HCT116 (cell line): ENCODE data around the gene ZMYM2. TPM values are rescaled to one million over a fixed set of nuclear protein-coding genes. Genes with fewer than 3 reads are reported as not detected.

Experiments used
- ATAC-seq: fragments of 200-7000 bp; cut with Tn5 transposase; 2 replicates; pipeline ENCODE4 v1.9.1; 2020; ENCODE audit warnings: mild to moderate bottlenecking, moderate library complexity
- BruUV-seq: library from RNA; stranded (reverse); fragments of 400-500 nt; replicated peaks from 2 replicates; lab custom pipeline; 2021; lab: Mats Ljungman, UMichigan
- CTCF ChIA-PET: fragments of 300-600 bp; sonication (Branson Sonifier 250); formaldehyde crosslinking; loops from one replicate; lab custom pipeline; 2021; ENCODE audit warnings: antibody characterized with exemption; lab: Charles Lee
- POLR2A ChIA-PET: fragments of 300-600, 350-600 bp; sonication (Branson Sonifier 250); formaldehyde crosslinking; loops from one replicate; lab custom pipeline; 2021; ENCODE audit warnings: antibody characterized with exemption; lab: Charles Lee
- RAD21 ChIA-PET, 2 experiments: fragments of 300-600 bp; sonication (Branson Sonifier 250); formaldehyde crosslinking; loops; one replicate each; lab custom pipeline; 2023; ENCODE audit warnings: low total read pairs in 2 of 2; ENCODE audit not compliant: uncharacterized antibody in 2 of 2, unreplicated experiment in 2 of 2, low non-redundant PET in 1 of 2; lab: Charles Lee
- DNase-seq: peaks from one replicate; pipeline ENCODE4 v3.0.0-alpha.2; 2010; ENCODE audit warnings: low read depth, low spot score
- H2AFZ ChIP-seq: fragments of 200-600 bp; shearing (Covaris generic), sonication (generic); 2 replicates; pipeline ENCODE4 v1.6.1; 2017; ENCODE audit warnings: low read depth, mixed run types, mixed read lengths, antibody characterized with exemption, low read length; ENCODE audit not compliant: poor library complexity, severe bottlenecking
- H3K27ac ChIP-seq: 2 replicates; pipeline ENCODE4 v1.5.1; 2012; ENCODE audit warnings: low read depth, low read length
- H3K27me3 ChIP-seq: fragments of 200-600 bp; sonication (generic); 2 replicates; pipeline ENCODE4 v1.6.1; 2016; ENCODE audit warnings: mixed run types, low read length, mixed read lengths; ENCODE audit not compliant: insufficient read depth
- H3K36me3 ChIP-seq, 2 experiments: fragments of 200-500 bp in 1 of 2; fragments of 200-600 bp in 1 of 2; sonication (Bioruptor generic) in 1 of 2; sonication (generic) in 1 of 2; 2 replicates each; pipeline versions ENCODE4 v1.5.1 to v1.6.1; 2014 to 2016; ENCODE audit warnings: low read length in 2 of 2, inconsistent platforms in 1 of 2, mixed read lengths in 1 of 2, mixed run types in 1 of 2; ENCODE audit not compliant: insufficient read depth in 2 of 2, control insufficient read depth in 1 of 2
- H3K4me1 ChIP-seq, 2 experiments: fragments of 200-600 bp in 1 of 2; sonication (generic) in 1 of 2; 2 replicates each; pipeline versions ENCODE4 v1.5.1 to v1.6.1; 2012 to 2017; ENCODE audit warnings: low read length in 2 of 2, inconsistent platforms in 1 of 2, mild to moderate bottlenecking in 1 of 2, mixed read lengths in 1 of 2, mixed run types in 1 of 2, moderate library complexity in 1 of 2; ENCODE audit not compliant: insufficient read depth in 2 of 2, control insufficient read depth in 1 of 2
- H3K4me2 ChIP-seq: fragments of 200-600 bp; sonication (generic); 2 replicates; pipeline ENCODE4 v1.6.1; 2017; ENCODE audit warnings: mixed run types, low read length, mixed read lengths
- H3K4me3 ChIP-seq, 2 experiments: fragments of 200-600 bp in 1 of 2; sonication (generic) in 1 of 2; replicated peaks in 1 of 2; 2 replicates each; pipeline ENCODE4 v1.5.1; 2011 to 2016; ENCODE audit warnings: low read length in 2 of 2, control low read depth in 1 of 2, low read depth in 1 of 2, mild to moderate bottlenecking in 1 of 2, mixed read lengths in 1 of 2, mixed run types in 1 of 2
- H3K79me2 ChIP-seq: fragments of 200-600 bp; sonication (generic); 2 replicates; pipeline ENCODE4 v1.6.1; 2017; ENCODE audit warnings: mild to moderate bottlenecking, mixed run types, low read length, moderate library complexity, mixed read lengths; ENCODE audit not compliant: insufficient read depth
- H3K9ac ChIP-seq: fragments of 200-600 bp; sonication (generic); 2 replicates; pipeline ENCODE4 v1.6.1; 2016; ENCODE audit warnings: low read length, mixed read lengths
- H3K9me2 ChIP-seq: fragments of 200-600 bp; sonication (generic), shearing (Covaris generic); 2 replicates; pipeline ENCODE4 v1.6.1; 2017; ENCODE audit warnings: mixed run types, mild to moderate bottlenecking, moderate library complexity; ENCODE audit not compliant: insufficient read depth
- H3K9me3 ChIP-seq, 2 experiments: fragments of 200-500 bp in 1 of 2; fragments of 200-600 bp in 1 of 2; sonication (Bioruptor generic) in 1 of 2; sonication (generic) in 1 of 2; 2 replicates each; pipeline ENCODE4 v1.6.1; 2014 to 2017; ENCODE audit warnings: low read length in 2 of 2, mixed read lengths in 2 of 2, inconsistent platforms in 1 of 2, low read depth in 1 of 2, mild to moderate bottlenecking in 1 of 2, mixed run types in 1 of 2, moderate library complexity in 1 of 2; ENCODE audit not compliant: control insufficient read depth in 1 of 2, insufficient read depth in 1 of 2
- H4K20me1 ChIP-seq: fragments of 200-600 bp; sonication (generic), shearing (Covaris generic); 2 replicates; pipeline ENCODE4 v1.6.1; 2017; ENCODE audit warnings: mixed run types, mild to moderate bottlenecking, moderate library complexity; ENCODE audit not compliant: insufficient read depth
- ATF3 ChIP-seq: IDR thresholded peaks from 2 replicates; pipeline ENCODE4 v1.6.1; 2012
- CTCF ChIP-seq, 3 experiments: fragments of 200-600 bp in 1 of 3; sonication (generic) in 1 of 3; IDR thresholded peaks in 2 of 3; conservative IDR thresholded peaks in 1 of 3; 2 replicates each; pipeline ENCODE4 v1.5.1; 2012 to 2017; ENCODE audit warnings: low read depth in 2 of 3, low read length in 2 of 3, antibody characterized with exemption in 1 of 3, borderline replicate concordance in 1 of 3, control low read depth in 1 of 3, mild to moderate bottlenecking in 1 of 3, mixed read lengths in 1 of 3, mixed run types in 1 of 3, moderate library complexity in 1 of 3; ENCODE audit not compliant: insufficient read depth in 1 of 3
- EGR1 ChIP-seq: IDR thresholded peaks from 2 replicates; pipeline ENCODE4 v1.6.1; 2012; ENCODE audit warnings: low read depth
- FOSL1 ChIP-seq: IDR thresholded peaks from 2 replicates; pipeline ENCODE4 v1.6.1; 2012; ENCODE audit warnings: low read depth
- MAX ChIP-seq: IDR thresholded peaks from 2 replicates; pipeline ENCODE4 v1.6.1; 2012
- POLR2A ChIP-seq: IDR thresholded peaks from 2 replicates; pipeline ENCODE4 v1.7.0; 2011; ENCODE audit warnings: borderline replicate concordance; ENCODE audit not compliant: insufficient read depth, insufficient read length; ENCODE audit errors: extremely low read depth
- RAD21 ChIP-seq: IDR thresholded peaks from 2 replicates; pipeline ENCODE4 v1.6.1; 2012; ENCODE audit warnings: low read depth, mild to moderate bottlenecking
- REST ChIP-seq: IDR thresholded peaks from 2 replicates; pipeline ENCODE4 v1.6.1; 2012; ENCODE audit warnings: low read depth
- SP1 ChIP-seq: IDR thresholded peaks from 2 replicates; pipeline ENCODE4 v1.6.1; 2012; ENCODE audit warnings: low read depth
- TCF7L2 ChIP-seq: IDR thresholded peaks from 2 replicates; pipeline ENCODE4 v1.7.0; 2011; ENCODE audit warnings: borderline replicate concordance, inconsistent platforms; ENCODE audit not compliant: insufficient read depth, insufficient read length; ENCODE audit errors: extremely low read depth
- ZFX ChIP-seq: fragments of 450-650 bp; IDR thresholded peaks from 2 replicates; pipeline ENCODE4 v1.6.1; 2017
- ZNF274 ChIP-seq: fragments of 200-500 bp; sonication (Bioruptor generic); IDR thresholded peaks from 2 replicates; pipeline ENCODE4 v1.6.1; 2014; ENCODE audit warnings: mild to moderate bottlenecking, low read depth, low read length, inconsistent platforms
- intact Hi-C: fragments of 100-400 bp; cut with micrococcal nuclease; formaldehyde crosslinking; loops from 2 replicates; pipeline ENCODE4 v1.10.0; 2022
- total RNA-seq: library from RNA; stranded (reverse); gene quantifications from one replicate; pipeline ENCODE4 v1.2.1, GENCODE V29; 2021; ENCODE audit not compliant: unreplicated experiment
- TF ChIP-seq, protein P1 (sequence below): IDR thresholded peaks from 2 replicates; pipeline ENCODE4 v1.6.1; 2011; ENCODE audit warnings: mild to moderate bottlenecking, low read length, moderate library complexity; ENCODE audit not compliant: insufficient replicate concordance; ENCODE audit errors: extremely low read depth

Gene ZMYM2
- total RNA-seq, 1 experiment from 2014 or later = 53.0 TPM

DNA sequence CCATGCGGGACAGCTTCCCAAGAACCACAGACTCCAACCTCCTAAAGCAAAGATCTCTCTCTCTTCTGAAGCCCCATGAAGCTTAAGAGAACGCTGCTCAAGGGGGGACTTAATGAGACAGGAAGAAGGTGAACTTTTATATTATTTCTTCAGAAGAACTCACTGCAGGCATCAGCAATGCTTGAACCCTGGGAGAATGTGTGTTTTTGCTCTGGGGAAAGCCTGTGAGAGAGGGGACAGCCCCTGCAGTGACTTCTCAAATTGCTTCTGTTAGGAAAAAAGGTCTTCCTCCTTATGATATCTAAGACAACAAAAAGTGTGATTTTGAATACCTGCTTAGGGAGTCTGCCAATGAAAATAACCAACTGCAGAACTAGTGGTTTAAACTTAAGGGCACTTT, 179.3 kb downstream of the ZMYM2 start:
- no TSS peak for BruUV-seq
- H3K4me3 ChIP-seq = no peak overlapping the region
- H3K4me2 ChIP-seq = no peak overlapping the region
- H3K9ac ChIP-seq = no peak overlapping the region
- peaks cover 0 to 6% of the 10 kb centered on the region in 2 experiments; a peak in 1 of 4 replicates for H3K4me1 ChIP-seq
- ATAC-seq (no peak), DNase-seq (no peak)
- H3K27ac ChIP-seq = no peak overlapping the region
- RAD21 ChIA-PET = no interaction called here
- H2AFZ ChIP-seq = no peak overlapping the region
- POLR2A ChIA-PET = interaction anchor here (0.7 kb wide), 1 partner anchor 11 kb away, joined by 3 read pairs; no protein-coding TSS in a partner anchor
- intact Hi-C loops = no loop called here
- H3K79me2 ChIP-seq = no peaks in the 10 kb centered on the region
- H4K20me1 ChIP-seq = no peaks in the 10 kb centered on the region
- H3K27me3 ChIP-seq = no peaks in the 10 kb centered on the region
- no peaks in the 10 kb centered on the region for H3K9me3 ChIP-seq
- no peaks in the 10 kb centered on the region for H3K36me3 ChIP-seq
- CTCF ChIA-PET = no interaction called here
- TF ChIP-seq FOSL1 = no peak
- TF ChIP-seq ZFX = no peak
- TF ChIP-seq EGR1 = no peak
- no peak for TF ChIP-seq CTCF (IDR thresholded peaks at IDR 0.05 in 2 of 3, conservative IDR thresholded peaks at IDR 0.05 in 1 of 3; ENCODE audit: borderline replicate concordance in 1 of 3, insufficient read depth in 1 of 3, low read depth in 2 of 3, low read length in 2 of 3)
- TF ChIP-seq TCF7L2 = no peak
- TF ChIP-seq SP1 = no peak
- TF ChIP-seq REST = no peak
- TF ChIP-seq, protein P1, sequence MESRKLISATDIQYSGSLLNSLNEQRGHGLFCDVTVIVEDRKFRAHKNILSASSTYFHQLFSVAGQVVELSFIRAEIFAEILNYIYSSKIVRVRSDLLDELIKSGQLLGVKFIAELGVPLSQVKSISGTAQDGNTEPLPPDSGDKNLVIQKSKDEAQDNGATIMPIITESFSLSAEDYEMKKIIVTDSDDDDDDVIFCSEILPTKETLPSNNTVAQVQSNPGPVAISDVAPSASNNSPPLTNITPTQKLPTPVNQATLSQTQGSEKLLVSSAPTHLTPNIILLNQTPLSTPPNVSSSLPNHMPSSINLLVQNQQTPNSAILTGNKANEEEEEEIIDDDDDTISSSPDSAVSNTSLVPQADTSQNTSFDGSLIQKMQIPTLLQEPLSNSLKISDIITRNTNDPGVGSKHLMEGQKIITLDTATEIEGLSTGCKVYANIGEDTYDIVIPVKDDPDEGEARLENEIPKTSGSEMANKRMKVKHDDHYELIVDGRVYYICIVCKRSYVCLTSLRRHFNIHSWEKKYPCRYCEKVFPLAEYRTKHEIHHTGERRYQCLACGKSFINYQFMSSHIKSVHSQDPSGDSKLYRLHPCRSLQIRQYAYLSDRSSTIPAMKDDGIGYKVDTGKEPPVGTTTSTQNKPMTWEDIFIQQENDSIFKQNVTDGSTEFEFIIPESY = no peak
- TF ChIP-seq RAD21 = no peak
- TF ChIP-seq ZNF274 = no peak
- no peak for TF ChIP-seq POLR2A
- no peak for TF ChIP-seq MAX
- TF ChIP-seq ATF3 = no peak
- no peaks in the 10 kb centered on the region for H3K9me2 ChIP-seq
